Uterus (tissue), 4 donors: ENCODE measurements around the gene KCNQ1OT1. TPM values are rescaled to one million over a fixed set of nuclear protein-coding genes. Genes with fewer than 3 reads are reported as not detected.

ENCODE experiments used
- DNase-seq, 2 donors: peaks; one replicate each; pipeline ENCODE4 v3.0.0-alpha.2; 2019 to 2020
- H3K27ac ChIP-seq, 2 donors: fragments of 200-600 bp; sonication (generic); 1 replicate in 1 of 2; 2 replicates in 1 of 2; pipeline ENCODE4 v1.5.1; 2016 to 2018
- H3K27me3 ChIP-seq, 2 donors: fragments of 200-600 bp; sonication (generic); one replicate each; pipeline ENCODE4 v1.5.1; 2018 to 2019; ENCODE audit warnings: control low read depth in 1 of 2
- H3K36me3 ChIP-seq, 2 donors: fragments of 200-600 bp; sonication (generic); one replicate each; pipeline ENCODE4 v1.5.1; 2019; ENCODE audit warnings: control low read depth in 1 of 2
- H3K4me1 ChIP-seq, 2 donors: fragments of 200-600 bp; sonication (generic); one replicate each; pipeline ENCODE4 v1.5.1; 2018 to 2019; ENCODE audit warnings: control low read depth in 1 of 2
- H3K4me3 ChIP-seq, 2 donors: fragments of 200-600 bp; sonication (generic); 1 replicate in 1 of 2; 2 replicates in 1 of 2; pipeline ENCODE4 v1.5.1; 2018 to 2019; ENCODE audit warnings: mild to moderate bottlenecking in 1 of 2
- H3K9me3 ChIP-seq, 2 donors: fragments of 200-600 bp; sonication (generic); one replicate each; pipeline ENCODE4 v1.5.1; 2019; ENCODE audit warnings: control low read depth in 1 of 2
- CTCF ChIP-seq, 4 experiments: fragments of 200-600 bp in 2 of 4; fragments of 450-650 bp in 2 of 4; sonication (generic) in 2 of 4; IDR thresholded peaks; one replicate each; pipeline ENCODE4 v1.5.1; 2016 to 2019; ENCODE audit warnings: antibody characterized with exemption in 4 of 4, mild to moderate bottlenecking in 2 of 4, moderate library complexity in 1 of 4
- POLR2A ChIP-seq, 2 donors: fragments of 450-650 bp; IDR thresholded peaks; one replicate each; pipeline ENCODE4 v1.6.1; 2016; ENCODE audit warnings: antibody characterized with exemption in 2 of 2, mild to moderate bottlenecking in 1 of 2, moderate library complexity in 1 of 2
- intact Hi-C: fragments of 100-400 bp; cut with DNase I; formaldehyde crosslinking; loops from one replicate; pipeline ENCODE4 v1.15.1; 2023; ENCODE audit warnings: low total_unique reads
- total RNA-seq, 4 donors: library from RNA; depleted of rRNA in 3 of 4; stranded (reverse); fragments of >200 nt in 3 of 4; gene quantifications; one replicate each; pipeline versions ENCODE4 v1.1.0 to v1.2.4, GENCODE V29; 2014 to 2023
- donor health status: DM: yes; HTN: yes; CAD: no.

KCNQ1OT1 gene
- total RNA-seq, 4 donors from 2014 or later, result 2.6 to 19.4 (median 10.9) TPM

- H3K4me1 ChIP-seq, result no peaks in the 10 kb centered on the region
- H3K27me3 ChIP-seq, result no peaks in the 10 kb centered on the region
- no peak overlapping the region for H3K4me3 ChIP-seq
- peaks cover 0 to 9% of the 10 kb centered on the region in 2 donors for H3K9me3 ChIP-seq
- no peaks in the 10 kb centered on the region for H3K36me3 ChIP-seq
- intact Hi-C loops, result no loop called here
- TF ChIP-seq POLR2A (IDR thresholded peaks at IDR 0.05) (no peak), CTCF (IDR thresholded peaks at IDR 0.05) (no peak)
- DNase-seq, result no peak
- H3K27ac ChIP-seq, result no peak overlapping the region
Measured at GRCh38 chr11:2655834-2656622, 43.8 kb downstream of the KCNQ1OT1 start.

GRCh38 chr11:2655016-2655719 is 44.6 kb downstream of the KCNQ1OT1 start:
- Histone ChIP-seq H3K27me3 (no peaks in the 10 kb centered on the region), H3K27ac (no peak overlapping the region), H3K36me3 (no peaks in the 10 kb centered on the region), H3K4me3 (no peak overlapping the region), H3K9me3 (peaks cover 0 to 11% of the 10 kb centered on the region in 2 donors), H3K4me1 (no peaks in the 10 kb centered on the region)
- TF ChIP-seq POLR2A (IDR thresholded peaks at IDR 0.05) (no peak), CTCF (IDR thresholded peaks at IDR 0.05) (no peak)
- intact Hi-C loops, result no loop called here
- no peak for DNase-seq

GRCh38 chr11:2653930-2654739 is 45.7 kb downstream of the KCNQ1OT1 start:
- H3K4me3 ChIP-seq, result no peak overlapping the region
- no peaks in the 10 kb centered on the region for H3K4me1 ChIP-seq
- H3K27me3 ChIP-seq, result no peaks in the 10 kb centered on the region
- H3K27ac ChIP-seq, result no peak overlapping the region
- no peak for TF ChIP-seq CTCF (IDR thresholded peaks at IDR 0.05)
- no peak for TF ChIP-seq POLR2A (IDR thresholded peaks at IDR 0.05)
- peaks cover 0 to 21% of the 10 kb centered on the region in 2 donors for H3K9me3 ChIP-seq
- no peaks in the 10 kb centered on the region for H3K36me3 ChIP-seq
- DNase-seq, result no peak
- intact Hi-C loops, result no loop called here

GRCh38 chr11:2653198-2653551 is 46.6 kb downstream of the KCNQ1OT1 start:
- H3K36me3 ChIP-seq, result no peaks in the 10 kb centered on the region
- H3K9me3 ChIP-seq, result peaks cover 0 to 23% of the 10 kb centered on the region in 2 donors
- no peak overlapping the region for H3K4me3 ChIP-seq
- H3K27me3 ChIP-seq, result no peaks in the 10 kb centered on the region
- H3K4me1 ChIP-seq, result no peaks in the 10 kb centered on the region
- TF ChIP-seq POLR2A (IDR thresholded peaks at IDR 0.05) (no peak), CTCF (IDR thresholded peaks at IDR 0.05) (no peak)
- H3K27ac ChIP-seq, result no peak overlapping the region
- intact Hi-C loops, result no loop called here
- peak in 1 of 2 donors; percentile 14 for DNase-seq
